Ureter (tissue), 1 donor: ENCODE data around the gene CSPG4. TPM values are rescaled to one million over a fixed set of nuclear protein-coding genes. Genes with fewer than 3 reads are reported as not detected.
"Not testable (repeated sequence)": the region's sequence is repeated elsewhere in the genome, so short reads cannot be mapped to it uniquely, and the experiment has no call there.

Experiments used
- DNase-seq: peaks from one replicate; pipeline ENCODE4 v3.0.0-alpha.2; 2020; ENCODE audit warnings: low spot score
- total RNA-seq: library from RNA; stranded (reverse); gene quantifications from one replicate; pipeline ENCODE4 v1.2.4, GENCODE V29; 2023
- donor health status: DM: yes; HTN: yes; CAD: no.

The CSPG4 gene
- 31.0 TPM for total RNA-seq

GRCh38 chr15:75712668-75713337 lies at the start of gene CSPG4:
TSS of gene CSPG4 (minus strand) at chr15:75712848. CDS start at chr15:75712755, 93 bp downstream.
- DNase-seq, result no peak

GRCh38 chr15:75762357-75762718 lies 49.7 kb upstream of the CSPG4 start:
- DNase-seq, result not testable (repeated sequence)

- no peak for DNase-seq
Measured at GRCh38 chr15:75761446-75762356, 49.1 kb upstream of the CSPG4 start.

- no peak for DNase-seq
Measured at GRCh38 chr15:75760704-75761435, 48.2 kb upstream of the CSPG4 start.

GRCh38 chr15:75760131-75760520 lies 47.5 kb upstream of the CSPG4 start:
- not testable (repeated sequence) for DNase-seq

- no peak for DNase-seq
Measured at GRCh38 chr15:75759416-75760130, 46.9 kb upstream of the CSPG4 start.

- DNase-seq, result peak; percentile 91
Measured at GRCh38 chr15:75758071-75758872, 45.6 kb upstream of the CSPG4 start.

GRCh38 chr15:75754871-75755270 lies 42.2 kb upstream of the CSPG4 start:
- DNase-seq, result peak; percentile 1

GRCh38 chr15:75753145-75753544 lies 40.5 kb upstream of the CSPG4 start:
- DNase-seq, result peak; percentile 29

GRCh38 chr15:75751891-75752290 lies 39.2 kb upstream of the CSPG4 start:
- DNase-seq, result peak; percentile 20

- DNase-seq, result peak; percentile 36
Measured at GRCh38 chr15:75751116-75751875, 38.6 kb upstream of the CSPG4 start.

GRCh38 chr15:75750261-75751050 lies 37.8 kb upstream of the CSPG4 start:
- peak; percentile 35 for DNase-seq

- peak; percentile 28 for DNase-seq
Measured at GRCh38 chr15:75749820-75750219, 37.2 kb upstream of the CSPG4 start.

GRCh38 chr15:75748882-75749281 lies 36.2 kb upstream of the CSPG4 start:
- peak; percentile 10 for DNase-seq

GRCh38 chr15:75747121-75747520 lies 34.5 kb upstream of the CSPG4 start:
- not testable (repeated sequence) for DNase-seq

GRCh38 chr15:75745305-75745704 lies 32.7 kb upstream of the CSPG4 start:
- DNase-seq, result no peak

GRCh38 chr15:75742346-75742745 lies 29.7 kb upstream of the CSPG4 start:
- not testable (repeated sequence) for DNase-seq

GRCh38 chr15:75739791-75740190 lies 27.1 kb upstream of the CSPG4 start:
- no peak for DNase-seq

GRCh38 chr15:75738647-75739325 lies 26.1 kb upstream of the CSPG4 start:
- DNase-seq, result peak; percentile 96
